ENCODE data around the gene RNF114. TPM values are rescaled to one million over a fixed set of nuclear protein-coding genes. Genes with fewer than 3 reads are reported as not detected.

Gene RNF114
- total and polyA plus RNA-seq, 2 donors (not counting 3 experiments of a cell fraction or from before 2014, with no cell fraction given) = 45.8 to 81.7 TPM

DNA sequence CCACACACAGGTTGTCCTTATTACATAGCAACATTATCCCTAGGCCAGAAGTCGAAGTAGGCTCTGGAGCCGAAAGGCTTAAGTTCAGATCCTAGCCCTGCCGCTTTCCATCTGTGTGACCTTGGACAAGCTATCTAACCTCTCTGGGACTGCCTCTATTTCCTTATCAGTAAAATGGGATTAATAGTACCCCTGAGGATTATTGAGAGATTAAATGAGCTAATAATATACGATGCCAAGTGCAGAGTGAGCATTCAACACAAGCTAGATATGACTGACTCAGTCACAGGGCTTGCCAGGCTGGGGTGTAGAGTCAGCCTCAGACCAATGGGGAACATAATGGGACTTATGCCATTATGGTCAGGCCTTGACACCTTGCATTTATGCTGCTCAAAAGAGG lies 11.9 kb upstream of the RNF114 start:
- Histone ChIP-seq H3K4me3 (replicated peaks in 1 of 3; ENCODE audit: insufficient read depth in 1 of 3, low read depth in 1 of 3, low read length in 3 of 3) (no peak overlapping the region), H3K36me3 (ENCODE audit: control insufficient read depth in 2 of 2, extremely low read depth in 1 of 2, insufficient read depth in 2 of 2, low read length in 2 of 2) (no peaks in the 10 kb centered on the region), H3K4me2 (ENCODE audit: insufficient read depth, low read length) (no peak overlapping the region), H3K9ac (replicated peaks; ENCODE audit: extremely low read depth, insufficient read depth, low read length) (no peak overlapping the region), H3K79me2 (ENCODE audit: control insufficient read depth, insufficient read depth, low read length) (no peaks in the 10 kb centered on the region), H3K27ac (ENCODE audit: insufficient read depth, low read depth, low read length) (no peak overlapping the region), H3K27me3 (ENCODE audit: control insufficient read depth in 2 of 2, insufficient read depth in 2 of 2, low read length in 2 of 2) (no peaks in the 10 kb centered on the region), H4K20me1 (replicated peaks; ENCODE audit: control insufficient read depth, extremely low read depth, insufficient read depth, low read length) (no peaks in the 10 kb centered on the region), H3K4me1 (ENCODE audit: control insufficient read depth, extremely low read depth, insufficient read depth, low read length) (peaks cover 3% of the 10 kb centered on the region), H2AFZ (ENCODE audit: low read depth, low read length) (no peak overlapping the region), H3K9me3 (replicated peaks; ENCODE audit: control insufficient read depth, insufficient read depth, low read length) (no peaks in the 10 kb centered on the region), H3K9me1 (replicated peaks; ENCODE audit: control insufficient read depth, extremely low read depth, insufficient read depth, low read length) (no peaks in the 10 kb centered on the region)
- dilution Hi-C loops (cut with MboI; ENCODE audit: extremely low pct_ligation_motif_present, low sequenced_read_pairs) = no loop called here
- ChIA-PET CTCF (interaction anchor here (1.1 kb wide), 2 partner anchors 10 to 13 kb away, joined by 3 to 4 read pairs; no protein-coding TSS in a partner anchor), POLR2A (no interaction called here)
- TF ChIP-seq POLR2AphosphoS5 (IDR thresholded peaks at IDR 0.05; ENCODE audit: insufficient read depth, low read depth, low read length) = no peak
- TF ChIP-seq, protein P1, sequence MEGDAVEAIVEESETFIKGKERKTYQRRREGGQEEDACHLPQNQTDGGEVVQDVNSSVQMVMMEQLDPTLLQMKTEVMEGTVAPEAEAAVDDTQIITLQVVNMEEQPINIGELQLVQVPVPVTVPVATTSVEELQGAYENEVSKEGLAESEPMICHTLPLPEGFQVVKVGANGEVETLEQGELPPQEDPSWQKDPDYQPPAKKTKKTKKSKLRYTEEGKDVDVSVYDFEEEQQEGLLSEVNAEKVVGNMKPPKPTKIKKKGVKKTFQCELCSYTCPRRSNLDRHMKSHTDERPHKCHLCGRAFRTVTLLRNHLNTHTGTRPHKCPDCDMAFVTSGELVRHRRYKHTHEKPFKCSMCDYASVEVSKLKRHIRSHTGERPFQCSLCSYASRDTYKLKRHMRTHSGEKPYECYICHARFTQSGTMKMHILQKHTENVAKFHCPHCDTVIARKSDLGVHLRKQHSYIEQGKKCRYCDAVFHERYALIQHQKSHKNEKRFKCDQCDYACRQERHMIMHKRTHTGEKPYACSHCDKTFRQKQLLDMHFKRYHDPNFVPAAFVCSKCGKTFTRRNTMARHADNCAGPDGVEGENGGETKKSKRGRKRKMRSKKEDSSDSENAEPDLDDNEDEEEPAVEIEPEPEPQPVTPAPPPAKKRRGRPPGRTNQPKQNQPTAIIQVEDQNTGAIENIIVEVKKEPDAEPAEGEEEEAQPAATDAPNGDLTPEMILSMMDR (IDR thresholded peaks at IDR 0.05; ENCODE audit: extremely low read depth in 1 of 2, insufficient read depth in 1 of 2, low read depth in 1 of 2, low read length in 2 of 2) = no peak
- TF ChIP-seq MYC (IDR thresholded peaks at IDR 0.05; ENCODE audit: low read depth, low read length) = no peak
- TF ChIP-seq GATA2 (IDR thresholded peaks at IDR 0.05; ENCODE audit: insufficient read depth, insufficient read length, low read depth, low read length) = no peak
- no TSS peak for BruUV-seq (replicated peaks)
- intact Hi-C loops (cut with micrococcal nuclease) = no loop called here
- FAIRE-seq (no peak), DNase-seq (ENCODE audit: low read depth, low spot score) (no peak)

DNA sequence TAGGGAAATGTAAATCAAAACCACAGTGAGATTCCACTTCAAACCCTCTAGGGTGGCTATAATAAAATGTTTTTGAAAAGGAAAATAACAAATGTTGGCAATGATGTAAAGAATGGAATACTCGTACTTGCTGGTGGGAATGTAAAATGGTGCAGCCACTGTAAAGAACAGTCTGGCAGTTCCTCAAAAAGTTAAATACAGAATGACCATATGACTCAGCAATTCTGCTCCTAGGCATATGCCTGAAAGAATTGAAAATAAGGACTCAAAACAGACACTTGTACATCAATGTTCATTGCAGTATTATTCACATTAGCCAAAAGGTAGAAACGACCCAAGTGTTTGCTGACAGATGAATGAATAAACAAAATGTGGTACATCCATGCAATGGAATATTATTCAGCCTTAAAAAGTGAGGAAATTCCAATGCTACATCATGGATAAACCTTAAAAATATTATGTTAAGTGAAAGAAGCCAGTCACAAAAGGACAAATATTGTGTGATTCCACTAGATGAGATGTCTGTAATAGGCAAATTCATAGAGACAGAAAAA lies 10.2 kb upstream of the RNF114 start:
- no peak overlapping the region for H3K4me2 ChIP-seq (ENCODE audit: insufficient read depth, low read length)
- no TSS peak for BruUV-seq (replicated peaks)
- no peaks in the 10 kb centered on the region for H3K79me2 ChIP-seq (ENCODE audit: control insufficient read depth, insufficient read depth, low read length)
- no peak overlapping the region for H3K4me3 ChIP-seq (replicated peaks in 1 of 3; ENCODE audit: insufficient read depth in 1 of 3, low read depth in 1 of 3, low read length in 3 of 3)
- no peak overlapping the region for H3K9ac ChIP-seq (replicated peaks; ENCODE audit: extremely low read depth, insufficient read depth, low read length)
- ChIA-PET POLR2A (no interaction called here), CTCF (interaction anchor here (1.7 kb wide), 1 partner anchor 9 kb away, joined by 7 read pairs; no protein-coding TSS in a partner anchor)
- DNase-seq (ENCODE audit: low read depth, low spot score) (no peak), FAIRE-seq (no peak)
- no peaks in the 10 kb centered on the region for H3K36me3 ChIP-seq (ENCODE audit: control insufficient read depth in 2 of 2, extremely low read depth in 1 of 2, insufficient read depth in 2 of 2, low read length in 2 of 2)
- H4K20me1 ChIP-seq (replicated peaks; ENCODE audit: control insufficient read depth, extremely low read depth, insufficient read depth, low read length) = no peaks in the 10 kb centered on the region
- no peak overlapping the region for H3K27ac ChIP-seq (ENCODE audit: insufficient read depth, low read depth, low read length)
- H3K9me1 ChIP-seq (replicated peaks; ENCODE audit: control insufficient read depth, extremely low read depth, insufficient read depth, low read length) = no peaks in the 10 kb centered on the region
- no peak overlapping the region for H2AFZ ChIP-seq (ENCODE audit: low read depth, low read length)
- dilution Hi-C loops (cut with MboI; ENCODE audit: extremely low pct_ligation_motif_present, low sequenced_read_pairs) (no loop called here), intact Hi-C loops (cut with micrococcal nuclease) (no loop called here)
- no peaks in the 10 kb centered on the region for H3K9me3 ChIP-seq (replicated peaks; ENCODE audit: control insufficient read depth, insufficient read depth, low read length)
- no peaks in the 10 kb centered on the region for H3K27me3 ChIP-seq (ENCODE audit: control insufficient read depth in 2 of 2, insufficient read depth in 2 of 2, low read length in 2 of 2)
- H3K4me1 ChIP-seq (ENCODE audit: control insufficient read depth, extremely low read depth, insufficient read depth, low read length) = peaks cover 3% of the 10 kb centered on the region
- TF ChIP-seq EZH2 (IDR thresholded peaks at IDR 0.05; ENCODE audit: borderline replicate concordance, low read depth, low read length, severe bottlenecking) (no peak), POLR2AphosphoS5 (IDR thresholded peaks at IDR 0.05; ENCODE audit: insufficient read depth, low read depth, low read length) (no peak), MYC (IDR thresholded peaks at IDR 0.05; ENCODE audit: low read depth, low read length) (no peak), JUN (IDR thresholded peaks at IDR 0.05; ENCODE audit: borderline replicate concordance, insufficient read depth, insufficient read length, low read depth) (no peak), FOS (IDR thresholded peaks at IDR 0.05; ENCODE audit: borderline replicate concordance, insufficient read depth, low read length) (no peak), GATA2 (IDR thresholded peaks at IDR 0.05; ENCODE audit: insufficient read depth, insufficient read length, low read depth, low read length) (no peak), POLR2A (IDR thresholded peaks at IDR 0.05; ENCODE audit: low read depth, low read length) (no peak)
- TF ChIP-seq, protein P2, sequence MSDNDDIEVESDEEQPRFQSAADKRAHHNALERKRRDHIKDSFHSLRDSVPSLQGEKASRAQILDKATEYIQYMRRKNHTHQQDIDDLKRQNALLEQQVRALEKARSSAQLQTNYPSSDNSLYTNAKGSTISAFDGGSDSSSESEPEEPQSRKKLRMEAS (IDR thresholded peaks at IDR 0.05; ENCODE audit: insufficient read depth, insufficient read length) = no peak
- TF ChIP-seq, protein P1 (IDR thresholded peaks at IDR 0.05; ENCODE audit: extremely low read depth in 1 of 2, insufficient read depth in 1 of 2, low read depth in 1 of 2, low read length in 2 of 2) = no peak

All from endothelial cell of umbilical vein (primary cell).